GM18858 (cell line): ENCODE results near the gene GPS1.

Experiments
- ATAC-seq: cut with Tn5 transposase; IDR thresholded peaks from one replicate; pipeline ENCODE4 v1.9.1; 2021; ENCODE audit not compliant: unreplicated experiment

Gene GPS1

DNA sequence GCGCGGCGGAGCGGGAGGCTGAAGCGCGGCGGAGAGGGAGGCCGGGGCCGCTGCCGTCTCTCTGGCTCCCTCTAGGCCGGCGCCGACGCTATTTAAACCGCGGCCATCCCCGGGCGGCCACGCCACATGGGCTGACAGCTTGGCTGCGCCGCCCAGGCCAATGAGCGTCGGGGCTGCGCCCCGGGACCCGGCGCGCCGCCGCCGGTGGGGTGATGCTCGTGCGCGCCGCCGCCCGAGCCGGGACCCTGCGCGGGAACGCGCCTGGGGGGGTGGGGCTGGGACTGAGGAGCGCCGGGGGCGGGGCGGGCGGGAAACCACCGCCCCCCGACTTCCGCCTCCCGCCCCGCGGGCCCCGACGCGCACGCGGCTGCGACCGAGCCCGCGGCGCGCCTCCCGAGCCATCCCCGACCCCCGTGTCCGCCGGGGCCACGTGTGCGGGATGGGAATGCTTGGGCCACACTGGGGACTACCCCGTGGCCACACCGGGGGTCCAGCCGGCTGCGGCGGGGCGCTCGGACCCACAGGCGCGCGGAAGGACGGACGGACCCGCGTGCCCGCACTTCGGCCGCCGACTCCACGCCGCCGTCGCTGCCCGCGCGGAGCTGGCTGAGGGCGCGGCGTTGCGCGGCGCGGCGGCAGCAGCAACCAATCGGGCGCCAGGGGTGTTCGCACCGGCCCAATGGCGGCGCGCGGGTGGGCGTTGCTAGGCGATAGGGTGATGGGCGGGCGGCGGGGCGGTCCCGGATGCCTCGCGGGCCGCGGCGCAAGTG is 46.7 kb downstream of the GPS1 start, which contains the start of gene FASN:
FASN (minus strand) TSS at position 68 of the 770 bp plus-strand sequence. CDS start 1,791 bp downstream, outside the sequence.
- ATAC-seq = peak; percentile 43

- peak; percentile 6 for ATAC-seq
Measured at GRCh38 chr17:82098939-82099763, 47.5 kb downstream of the GPS1 start.

- ATAC-seq = no peak
Measured at GRCh38 chr17:82100502-82101298, 49.0 kb downstream of the GPS1 start.

GRCh38 chr17:82101301-82101715 is 49.6 kb downstream of the GPS1 start:
- no peak for ATAC-seq

GRCh38 chr17:82101767-82102679 is 50.3 kb downstream of the GPS1 start:
- no peak for ATAC-seq

GRCh38 chr17:82103553-82104451 is 52.1 kb downstream of the GPS1 start:
- no peak for ATAC-seq

- no peak for ATAC-seq
Measured at GRCh38 chr17:82104797-82105416, 53.2 kb downstream of the GPS1 start.

GRCh38 chr17:82105417-82105881 is 53.8 kb downstream of the GPS1 start:
- ATAC-seq = no peak

- ATAC-seq = peak; percentile 57
Measured at GRCh38 chr17:82105882-82106687, 54.4 kb downstream of the GPS1 start.

DNA sequence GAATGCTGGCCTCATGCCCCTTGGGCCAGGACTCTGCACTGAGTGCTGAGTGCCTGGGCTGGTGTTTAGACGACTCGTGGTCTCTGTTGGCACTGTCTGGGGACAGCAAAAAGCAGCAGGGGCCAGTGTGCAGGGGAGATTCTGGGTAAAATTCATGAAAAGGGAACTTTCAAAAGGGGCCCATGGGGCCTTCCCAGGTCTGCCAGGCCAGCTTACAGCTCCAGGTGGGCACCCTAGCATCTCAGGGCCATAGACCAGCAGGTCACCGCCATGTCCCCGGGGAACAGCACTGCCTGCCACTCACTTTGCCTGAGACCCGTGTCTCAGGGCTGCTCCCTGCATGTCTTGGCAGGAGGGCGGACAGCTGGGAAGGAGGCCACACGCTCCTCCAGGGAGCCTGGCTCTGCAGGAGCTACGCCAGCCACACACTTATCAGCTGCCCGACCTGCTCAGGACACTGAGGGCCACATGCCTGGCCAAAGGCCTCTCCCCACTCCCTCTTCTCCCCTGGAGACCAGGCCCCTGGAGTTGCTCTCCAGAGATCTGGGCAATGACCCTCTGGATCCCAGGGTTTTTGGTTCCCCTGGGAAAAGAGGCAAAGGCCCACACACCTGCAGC is 55.1 kb downstream of the GPS1 start:
- ATAC-seq = no peak
